Germinal center (tissue), 1 donor: ENCODE results near the gene NPFFR1.
"Not testable (repeated sequence)": the region's sequence is repeated elsewhere in the genome, so short reads cannot be mapped to it uniquely, and the experiment has no call there.

Experiments
- DNase-seq: peaks from one replicate; pipeline ENCODE4 v3.0.0; 2012; ENCODE audit warnings: mixed read lengths, low spot score

Gene NPFFR1

GRCh38 chr10:70285476-70285831 is 1.6 kb upstream of the NPFFR1 start:
- DNase-seq: no peak

GRCh38 chr10:70284542-70285475 is 1.0 kb upstream of the NPFFR1 start:
- no peak for DNase-seq

GRCh38 chr10:70283071-70283444 is 746 bp downstream of the NPFFR1 start:
- no peak for DNase-seq

GRCh38 chr10:70281609-70282008 is 2.2 kb downstream of the NPFFR1 start:
- no peak for DNase-seq

GRCh38 chr10:70280099-70280498 is 3.7 kb downstream of the NPFFR1 start:
- DNase-seq: no peak

- DNase-seq: no peak
These were observed 6.3 kb downstream of the NPFFR1 start for GRCh38 chr10:70277396-70278030.

- no peak for DNase-seq
These were observed 9.2 kb downstream of the NPFFR1 start for GRCh38 chr10:70274643-70275042.

GRCh38 chr10:70272925-70273316 is 10.9 kb downstream of the NPFFR1 start:
- DNase-seq: peak; percentile 56

- no peak for DNase-seq
These were observed 11.5 kb downstream of the NPFFR1 start for GRCh38 chr10:70271996-70272924.

GRCh38 chr10:70270952-70271351 is 12.9 kb downstream of the NPFFR1 start:
- no peak for DNase-seq

GRCh38 chr10:70269741-70270140 is 14.1 kb downstream of the NPFFR1 start:
- DNase-seq: no peak

GRCh38 chr10:70268376-70268775 is 15.4 kb downstream of the NPFFR1 start:
- no peak for DNase-seq

GRCh38 chr10:70267161-70267933 is 16.5 kb downstream of the NPFFR1 start:
- DNase-seq: peak; percentile 35

GRCh38 chr10:70266701-70267100 is 17.1 kb downstream of the NPFFR1 start:
- DNase-seq: no peak

GRCh38 chr10:70266056-70266455 is 17.7 kb downstream of the NPFFR1 start:
- no peak for DNase-seq

- peak; percentile 35 for DNase-seq
These were observed 18.6 kb downstream of the NPFFR1 start for GRCh38 chr10:70265032-70265689.

GRCh38 chr10:70260734-70261133 is 23.1 kb downstream of the NPFFR1 start:
- no peak for DNase-seq

- no peak for DNase-seq
These were observed 23.5 kb downstream of the NPFFR1 start for GRCh38 chr10:70260259-70260658.

- DNase-seq: no peak
These were observed 25.6 kb downstream of the NPFFR1 start for GRCh38 chr10:70258216-70258615.

- not testable (repeated sequence) for DNase-seq
These were observed 26.0 kb downstream of the NPFFR1 start for GRCh38 chr10:70257816-70258215.

- no peak for DNase-seq
These were observed 27.3 kb downstream of the NPFFR1 start for GRCh38 chr10:70256463-70256862.
